LNCAP (cell line): ENCODE data around the gene MYCBP.

Experiments used
- CTCF ChIP-seq: fragments of 450-650 bp; IDR thresholded peaks from 2 replicates; pipeline ENCODE4 v1.5.1; 2017; ENCODE audit warnings: mild to moderate bottlenecking

The MYCBP gene

GRCh38 chr1:38888423-38889333 lies 15.5 kb upstream of the MYCBP start:
- no peak for TF ChIP-seq CTCF

- no peak for TF ChIP-seq CTCF
These were observed 11.9 kb upstream of the MYCBP start for GRCh38 chr1:38885092-38885491.

GRCh38 chr1:38881487-38881886 lies 8.3 kb upstream of the MYCBP start, which contains the start of gene GJA9:
TSS of gene GJA9 (minus strand) at chr1:38881587. CDS start at chr1:38876098, 5,489 bp downstream.
- TF ChIP-seq CTCF = no peak

- no peak for TF ChIP-seq CTCF
These were observed 2.7 kb upstream of the MYCBP start for GRCh38 chr1:38875811-38876210.

GRCh38 chr1:38872401-38873026 lies 634 bp downstream of the MYCBP start:
- TF ChIP-seq CTCF = no peak

- TF ChIP-seq CTCF = no peak
These were observed 2.2 kb downstream of the MYCBP start for GRCh38 chr1:38870996-38871395.

- TF ChIP-seq CTCF = no peak
These were observed 5.9 kb downstream of the MYCBP start for GRCh38 chr1:38867208-38867607.
